ENCODE results near the gene SNED1.

SNED1 gene

DNA sequence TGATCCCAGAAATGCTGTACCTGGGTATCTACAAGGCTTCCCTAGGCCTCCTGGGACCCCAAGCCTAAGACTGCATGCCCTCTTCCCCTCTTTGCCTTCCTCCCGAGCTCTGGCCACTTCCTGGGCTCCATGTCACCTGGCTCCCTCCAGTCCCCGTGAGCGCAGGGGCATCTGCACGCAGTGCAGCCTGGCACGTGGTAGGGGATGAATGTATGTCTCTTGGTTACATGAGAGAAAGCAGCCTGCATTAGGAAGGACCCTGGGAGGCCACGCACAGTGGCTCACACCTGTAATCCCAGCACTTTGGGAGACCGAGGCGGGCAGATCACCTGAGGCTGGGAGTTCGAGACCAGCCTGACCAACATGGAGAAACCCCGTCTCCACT, 135.0 kb downstream of the SNED1 start:
- no peak for FAIRE-seq

DNA sequence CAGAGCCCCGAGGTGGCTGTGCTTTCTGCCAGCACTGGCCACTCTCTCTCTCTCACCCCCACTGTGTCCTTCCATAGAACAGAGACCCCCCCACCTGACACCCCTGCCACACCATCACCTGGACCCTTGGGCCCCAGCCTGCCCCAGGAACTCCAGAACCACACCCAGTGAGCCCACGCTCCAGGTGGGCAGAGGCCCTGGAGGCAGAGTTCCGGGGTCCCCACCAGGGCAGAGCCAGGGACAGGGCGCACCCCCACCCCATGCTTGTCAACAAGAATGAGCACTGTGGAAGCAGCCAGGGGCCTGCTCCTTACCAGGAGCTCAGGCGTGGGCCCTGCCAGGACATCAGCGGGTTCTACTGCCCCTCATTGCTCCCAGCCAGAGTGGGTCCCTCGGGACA, 136.3 kb downstream of the SNED1 start:
- no peak for FAIRE-seq

- FAIRE-seq = no peak
These were observed 137.3 kb downstream of the SNED1 start for GRCh38 chr2:241135737-241136136.

GRCh38 chr2:241136191-241136590, 137.8 kb downstream of the SNED1 start:
- FAIRE-seq = no peak

DNA sequence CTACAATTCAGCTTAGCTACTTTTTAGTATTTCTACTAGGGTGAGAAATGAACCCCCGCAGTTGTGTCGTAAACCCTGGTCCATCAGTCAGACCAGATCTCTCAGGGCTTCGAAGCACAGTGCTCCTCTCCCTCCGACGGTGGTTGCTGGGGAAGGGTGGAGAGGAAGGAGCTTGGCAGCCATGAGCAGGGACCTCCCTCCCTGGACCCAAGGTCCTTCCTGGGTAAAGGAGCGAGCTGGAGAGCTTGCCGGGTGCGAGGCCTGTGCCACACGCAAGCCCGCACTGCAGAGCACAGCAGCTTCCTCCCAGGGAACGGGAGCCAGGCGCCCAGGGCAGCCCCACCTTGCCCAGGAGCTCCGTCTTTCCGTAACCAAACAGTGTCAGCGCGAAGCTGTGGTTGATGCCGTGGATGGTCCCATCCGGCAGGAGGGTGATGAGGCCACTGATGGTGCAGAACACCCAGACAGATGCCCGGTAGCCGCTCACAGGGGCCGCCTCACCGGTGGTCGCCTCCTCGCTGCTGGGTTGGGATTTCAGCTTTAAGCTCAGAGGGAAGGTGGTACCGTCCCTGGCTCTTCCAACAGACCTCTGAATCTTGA, 138.3 kb downstream of the SNED1 start:
- FAIRE-seq = no peak

DNA sequence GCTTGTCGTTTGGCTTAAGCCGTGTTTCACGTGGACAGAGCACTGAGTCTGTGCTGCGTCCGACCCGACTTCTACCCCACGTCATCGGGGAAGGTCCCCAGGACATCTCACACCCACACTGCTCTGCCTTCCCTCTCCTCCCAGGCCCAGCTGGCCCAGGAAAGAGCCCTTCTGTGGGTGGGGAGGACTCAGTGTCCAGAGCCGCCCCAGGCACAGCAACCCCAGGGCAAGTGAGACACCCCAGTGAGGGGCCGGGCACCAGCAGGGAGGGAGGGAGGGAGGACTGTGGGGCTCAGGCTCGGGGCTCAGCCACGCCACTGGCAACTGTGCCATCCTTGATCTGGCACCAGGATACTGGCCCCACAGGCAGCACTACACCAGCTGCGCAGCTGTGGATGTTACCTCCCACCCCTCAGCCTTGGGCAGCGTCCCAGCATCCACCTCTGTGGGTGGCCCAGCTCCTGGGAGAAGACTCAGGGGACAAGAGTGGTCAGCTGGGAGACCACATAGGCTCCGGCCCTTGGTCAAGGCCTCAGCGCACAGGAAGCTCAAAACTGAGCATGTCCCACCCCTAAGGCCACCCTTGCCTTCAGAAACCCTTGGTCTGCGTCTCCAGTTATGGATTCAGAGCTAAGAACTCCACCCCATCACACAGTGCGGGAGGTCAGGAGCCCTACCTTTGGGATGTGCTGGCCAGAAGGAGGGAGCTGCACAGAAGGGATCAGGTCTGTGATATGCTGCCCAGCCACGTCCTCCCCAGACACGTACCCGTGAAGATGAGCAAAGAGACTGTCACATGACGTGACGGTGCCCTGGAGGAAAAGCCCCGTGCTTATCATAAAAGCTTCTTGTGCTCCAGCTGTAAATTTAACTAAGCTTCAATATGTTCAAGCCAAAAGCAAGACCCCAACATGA, 139.1 kb downstream of the SNED1 start:
- FAIRE-seq = no peak

DNA sequence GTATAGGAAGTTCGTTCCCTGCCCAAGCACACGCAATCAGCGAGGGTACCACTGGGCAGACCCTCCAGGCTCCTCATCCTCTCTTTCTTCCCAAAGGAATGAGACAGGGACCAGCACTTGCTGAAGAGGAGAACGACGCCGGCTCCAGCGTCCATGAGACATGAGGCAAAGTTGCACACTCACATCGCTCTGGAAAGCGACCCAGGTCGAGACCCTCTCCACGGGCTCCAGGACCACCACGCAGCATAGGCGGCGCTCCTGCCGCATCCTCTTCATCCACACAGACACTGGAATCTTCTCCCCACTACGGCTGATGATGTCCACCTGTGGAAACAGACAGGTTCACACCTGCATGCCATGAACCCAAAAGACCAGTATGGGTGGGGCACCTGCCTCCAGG, 140.1 kb downstream of the SNED1 start:
- no peak for FAIRE-seq

DNA sequence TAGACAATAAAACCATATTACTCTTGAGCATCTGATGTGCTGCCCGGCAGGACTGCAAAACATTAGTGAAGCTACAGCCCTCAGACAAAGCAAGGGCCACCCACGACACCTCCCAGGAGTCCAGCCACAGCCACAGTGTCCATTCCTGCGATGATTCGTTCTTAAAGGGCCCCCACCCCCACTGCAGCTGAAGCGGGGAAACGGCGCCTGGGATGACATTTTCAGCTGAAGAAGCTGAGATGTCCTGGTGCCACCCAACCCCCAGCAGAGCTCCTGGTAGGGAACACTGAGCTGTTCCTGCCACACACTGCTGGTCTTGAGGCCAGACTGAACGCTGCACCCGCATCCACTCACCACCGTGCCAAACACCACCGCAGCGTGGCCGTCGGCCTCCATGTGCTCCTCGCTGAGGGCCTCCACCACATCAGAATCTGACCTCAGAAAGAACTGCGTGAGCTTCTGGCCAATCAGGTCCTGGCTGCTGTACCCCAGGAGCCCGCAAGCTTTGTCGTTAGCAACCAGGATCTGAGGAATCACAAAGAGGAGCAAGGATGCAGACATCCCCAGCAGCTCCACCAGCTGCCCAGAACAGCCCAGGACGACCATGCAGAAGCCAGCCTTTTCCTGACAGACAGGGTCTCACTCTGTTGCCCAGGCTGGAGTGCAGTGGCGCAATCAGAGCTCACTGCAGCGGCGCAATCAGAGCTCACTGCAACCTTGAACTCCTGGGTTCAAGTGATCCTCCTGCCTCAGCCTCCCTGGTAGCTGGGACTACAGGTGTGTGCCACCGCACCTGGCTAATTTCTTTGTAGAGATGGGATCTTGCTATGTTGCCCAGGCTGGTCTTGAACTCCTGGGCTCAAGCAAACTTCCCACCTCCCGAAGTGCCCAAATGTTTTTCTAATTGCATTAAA, 141.4 kb downstream of the SNED1 start:
- no peak for FAIRE-seq

GRCh38 chr2:241140445-241140840, 142.0 kb downstream of the SNED1 start:
- FAIRE-seq = no peak

GRCh38 chr2:241141214-241141770, 142.9 kb downstream of the SNED1 start:
- FAIRE-seq = no peak

GRCh38 chr2:241142063-241142462, 143.6 kb downstream of the SNED1 start:
- FAIRE-seq = no peak

GRCh38 chr2:241142593-241142992, 144.2 kb downstream of the SNED1 start:
- FAIRE-seq = no peak
